Measurements from ENCODE around the gene SLC38A2. TPM values are rescaled to one million over a fixed set of nuclear protein-coding genes. Genes with fewer than 3 reads are reported as not detected.

SLC38A2 gene
- total RNA-seq, 1 donor from 2014 or later = 248 TPM

- no peak for DNase-seq (ENCODE audit: low spot score)
These were observed 9.5 kb downstream of the SLC38A2 start for GRCh38 chr12:46362895-46363581.

- no peak for DNase-seq (ENCODE audit: low spot score)
These were observed 10.9 kb downstream of the SLC38A2 start for GRCh38 chr12:46361667-46362034.

GRCh38 chr12:46360908-46361666 lies 11.5 kb downstream of the SLC38A2 start:
- no peak for DNase-seq (ENCODE audit: low spot score)

- DNase-seq (ENCODE audit: low spot score) = no peak
These were observed 12.2 kb downstream of the SLC38A2 start for GRCh38 chr12:46360370-46360769.

GRCh38 chr12:46359667-46360280 lies 12.8 kb downstream of the SLC38A2 start:
- no peak for DNase-seq (ENCODE audit: low spot score)

- no peak for DNase-seq (ENCODE audit: low spot score)
These were observed 13.5 kb downstream of the SLC38A2 start for GRCh38 chr12:46358791-46359666.

GRCh38 chr12:46358325-46358700 lies 14.3 kb downstream of the SLC38A2 start:
- DNase-seq (ENCODE audit: low spot score) = no peak

- no peak for DNase-seq (ENCODE audit: low spot score)
These were observed 14.9 kb downstream of the SLC38A2 start for GRCh38 chr12:46357438-46358324.

GRCh38 chr12:46356655-46357437 lies 15.7 kb downstream of the SLC38A2 start:
- DNase-seq (ENCODE audit: low spot score) = no peak

- no peak for DNase-seq (ENCODE audit: low spot score)
These were observed 17.8 kb downstream of the SLC38A2 start for GRCh38 chr12:46354802-46355199.

GRCh38 chr12:46354111-46354801 lies 18.3 kb downstream of the SLC38A2 start:
- no peak for DNase-seq (ENCODE audit: low spot score)

GRCh38 chr12:46351886-46352650 lies 20.5 kb downstream of the SLC38A2 start:
- DNase-seq (ENCODE audit: low spot score) = no peak

GRCh38 chr12:46351138-46351537 lies 21.4 kb downstream of the SLC38A2 start:
- no peak for DNase-seq (ENCODE audit: low spot score)

- DNase-seq (ENCODE audit: low spot score) = no peak
These were observed 23.3 kb downstream of the SLC38A2 start for GRCh38 chr12:46349253-46349652.

GRCh38 chr12:46343118-46343852 lies 29.3 kb downstream of the SLC38A2 start:
- DNase-seq (ENCODE audit: low spot score) = no peak

- no peak for DNase-seq (ENCODE audit: low spot score)
These were observed 30.0 kb downstream of the SLC38A2 start for GRCh38 chr12:46342562-46343033.

GRCh38 chr12:46339051-46339450 lies 33.5 kb downstream of the SLC38A2 start:
- no peak for DNase-seq (ENCODE audit: low spot score)
